GM18861 (cell line): Measurements from ENCODE around the gene WDR81.
"Not testable (repeated sequence)": the region's sequence is repeated elsewhere in the genome, so short reads cannot be mapped to it uniquely, and the experiment has no call there.

Experiments used
- ATAC-seq: cut with Tn5 transposase; IDR thresholded peaks from one replicate; pipeline ENCODE4 v1.9.1; 2021; ENCODE audit not compliant: unreplicated experiment

The WDR81 gene

DNA sequence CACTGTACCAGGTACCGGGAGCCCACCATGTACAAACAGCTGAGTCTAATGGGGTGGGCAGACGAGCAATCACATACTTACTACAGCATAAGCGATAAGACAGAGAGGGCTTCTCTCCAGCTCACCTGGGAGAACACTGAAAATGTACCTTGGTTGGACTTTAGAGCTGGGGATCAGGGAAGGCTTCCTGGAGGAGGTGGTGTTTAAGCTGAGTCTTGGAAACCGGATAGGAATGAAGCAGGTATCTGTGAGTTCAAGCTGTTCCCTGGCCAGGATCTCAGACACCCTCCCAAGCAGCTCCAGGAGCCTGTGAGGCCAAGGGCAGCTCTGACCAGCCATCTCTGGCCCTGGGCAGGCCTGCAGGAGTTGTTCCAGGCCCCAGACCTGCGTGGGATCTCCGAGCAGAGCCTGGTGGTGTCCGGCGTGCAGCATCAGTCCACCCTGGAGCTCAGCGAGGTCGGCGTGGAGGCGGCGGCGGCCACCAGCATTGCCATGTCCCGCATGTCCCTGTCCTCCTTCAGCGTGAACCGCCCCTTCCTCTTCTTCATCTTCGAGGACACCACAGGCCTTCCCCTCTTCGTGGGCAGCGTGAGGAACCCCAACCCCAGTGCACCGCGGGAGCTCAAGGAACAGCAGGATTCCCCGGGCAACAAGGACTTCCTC, 29.4 kb downstream of the WDR81 start:
- ATAC-seq: no peak

DNA sequence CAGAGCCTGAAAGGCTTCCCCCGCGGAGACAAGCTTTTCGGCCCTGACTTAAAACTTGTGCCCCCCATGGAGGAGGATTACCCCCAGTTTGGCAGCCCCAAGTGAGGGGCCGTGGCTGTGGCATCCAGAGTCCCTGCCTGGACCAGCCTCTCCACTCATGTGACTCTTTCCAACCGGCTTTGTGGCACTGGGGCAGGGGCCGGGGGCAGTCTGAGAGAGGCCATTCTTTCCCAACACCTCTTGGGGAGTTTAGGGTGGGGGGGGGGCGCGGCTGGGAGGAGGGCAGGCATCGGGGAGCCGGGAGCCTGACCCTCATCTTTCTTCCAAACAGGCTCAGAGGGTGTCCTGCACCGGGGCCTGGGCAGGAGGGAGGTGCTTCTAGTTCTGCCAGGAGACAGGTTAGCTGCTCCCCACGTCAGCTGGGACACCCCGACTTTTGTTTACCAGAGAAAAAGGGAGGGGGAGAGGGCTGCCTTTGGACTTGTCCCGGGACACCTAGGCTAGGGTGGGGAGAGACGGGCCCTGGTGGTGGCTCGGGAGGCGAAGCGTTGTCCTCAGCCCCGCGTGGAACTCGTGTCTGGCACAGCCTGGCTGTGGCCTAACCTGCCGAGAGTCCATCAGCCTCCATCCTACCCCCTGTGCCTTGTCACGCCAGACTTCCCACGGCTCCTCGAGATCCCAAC, 30.1 kb downstream of the WDR81 start:
- no peak for ATAC-seq

DNA sequence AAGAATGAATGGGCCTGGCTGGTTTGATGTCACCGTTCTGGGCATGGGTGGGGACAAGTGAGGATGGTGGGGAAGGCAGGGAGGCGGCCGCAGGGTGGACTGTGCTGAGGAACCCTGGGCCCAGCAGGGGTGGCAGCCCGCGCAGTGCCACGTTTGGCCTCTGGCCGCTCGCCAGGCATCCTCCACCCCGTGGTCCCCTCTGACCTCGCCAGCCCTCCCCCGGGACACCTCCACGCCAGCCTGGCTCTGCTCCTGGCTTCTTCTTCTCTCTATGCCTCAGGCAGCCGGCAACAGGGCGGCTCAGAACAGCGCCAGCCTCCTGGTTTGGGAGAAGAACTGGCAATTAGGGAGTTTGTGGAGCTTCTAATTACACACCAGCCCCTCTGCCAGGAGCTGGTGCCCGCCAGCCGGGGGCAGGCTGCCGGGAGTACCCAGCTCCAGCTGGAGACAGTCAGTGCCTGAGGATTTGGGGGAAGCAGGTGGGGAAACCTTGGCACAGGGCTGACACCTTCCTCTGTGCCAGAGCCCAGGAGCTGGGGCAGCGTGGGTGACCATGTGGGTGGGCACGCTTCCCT, 30.8 kb downstream of the WDR81 start:
- no peak for ATAC-seq

DNA sequence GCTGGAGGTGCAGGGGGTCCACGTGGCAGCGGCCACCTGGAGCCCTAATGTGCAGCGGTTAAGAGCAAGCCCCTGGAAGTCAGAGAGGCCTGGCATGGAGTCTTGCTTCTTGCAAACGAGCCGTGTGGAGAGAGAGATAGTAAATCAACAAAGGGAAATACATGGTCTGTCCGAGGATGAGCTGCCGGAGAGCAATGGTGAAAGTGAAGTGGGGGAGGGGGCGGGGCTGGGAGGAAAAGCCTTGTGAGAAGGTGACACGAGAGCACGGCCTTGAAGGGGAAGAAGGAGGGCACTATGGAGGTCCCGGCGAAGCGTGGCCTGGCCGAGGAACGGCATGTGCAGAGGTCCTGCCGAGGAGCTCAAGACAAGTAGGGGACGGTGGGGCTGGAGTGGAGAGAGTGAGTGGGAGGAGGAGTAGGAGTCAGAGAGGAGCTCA, 31.3 kb downstream of the WDR81 start:
- ATAC-seq: no peak

DNA sequence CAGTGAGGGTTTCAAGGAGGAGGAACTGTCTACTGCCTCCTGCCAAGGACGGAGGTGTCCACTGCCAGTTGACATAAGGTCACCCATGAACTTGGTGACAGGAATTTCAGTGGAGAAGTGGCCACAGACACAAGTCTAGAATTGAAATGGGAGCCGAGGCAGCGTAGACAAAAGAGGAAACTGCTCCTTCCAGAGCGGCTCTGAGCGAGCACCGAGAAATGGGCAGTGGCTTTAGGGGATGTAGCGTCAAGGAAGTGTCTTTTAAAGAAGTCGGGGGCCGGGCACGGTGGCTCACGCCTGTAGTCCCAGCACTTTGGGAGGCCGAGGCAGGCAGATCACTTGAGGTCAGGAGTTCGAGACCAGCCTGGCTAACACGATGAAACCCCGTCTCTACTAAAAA, 34.3 kb downstream of the WDR81 start:
- no peak for ATAC-seq

DNA sequence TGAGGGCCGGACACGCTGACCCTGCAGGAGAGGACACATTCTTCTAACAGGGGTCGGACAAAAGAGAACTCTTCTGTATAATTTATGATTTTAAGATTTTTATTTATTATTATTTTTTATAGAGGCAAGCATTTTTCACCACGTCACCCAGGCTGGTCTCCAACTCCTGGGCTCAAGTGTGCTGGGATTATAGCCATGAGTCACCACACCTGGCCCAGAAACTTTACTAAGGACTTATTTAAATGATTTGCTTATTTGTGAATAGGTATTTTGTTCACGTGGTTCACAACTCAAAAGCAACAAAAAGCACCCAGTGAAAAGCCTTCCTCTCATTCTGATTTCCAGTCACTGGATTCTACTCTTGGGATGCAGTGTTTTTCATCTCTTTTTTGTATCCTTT, 35.0 kb downstream of the WDR81 start:
- ATAC-seq: no peak

DNA sequence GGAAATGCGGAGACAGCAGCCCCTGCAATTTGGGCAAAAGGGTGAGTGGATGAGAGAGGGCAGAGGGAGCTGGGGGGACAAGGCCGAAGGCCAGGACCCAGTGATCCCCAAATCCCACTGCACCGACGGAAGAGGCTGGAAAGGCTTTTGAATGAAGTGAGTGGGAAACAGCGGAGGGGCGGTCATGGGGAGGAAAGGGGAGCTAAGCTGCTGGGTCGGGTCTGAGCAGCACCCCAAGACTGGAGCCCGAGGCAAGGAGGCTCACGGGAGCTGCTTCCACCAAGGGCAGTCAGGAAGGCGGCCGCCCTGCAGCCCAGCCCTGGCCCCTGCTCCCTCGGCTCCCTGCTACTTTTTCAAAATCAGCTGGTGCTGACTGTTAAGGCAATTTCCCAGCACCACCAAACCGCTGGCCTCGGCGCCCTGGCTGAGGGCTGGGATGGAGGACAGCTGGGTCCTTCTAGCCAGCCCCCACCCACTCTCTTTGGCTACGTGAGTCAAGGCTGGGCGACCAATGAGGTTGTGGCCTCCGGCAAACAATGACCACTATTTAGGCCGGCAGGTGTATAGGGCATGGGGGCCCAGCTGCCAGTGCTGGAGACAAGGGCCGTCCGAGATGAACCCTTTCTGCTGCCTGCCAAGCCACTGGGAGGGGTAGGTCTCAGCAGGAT, 37.9 kb downstream of the WDR81 start:
- no peak for ATAC-seq

DNA sequence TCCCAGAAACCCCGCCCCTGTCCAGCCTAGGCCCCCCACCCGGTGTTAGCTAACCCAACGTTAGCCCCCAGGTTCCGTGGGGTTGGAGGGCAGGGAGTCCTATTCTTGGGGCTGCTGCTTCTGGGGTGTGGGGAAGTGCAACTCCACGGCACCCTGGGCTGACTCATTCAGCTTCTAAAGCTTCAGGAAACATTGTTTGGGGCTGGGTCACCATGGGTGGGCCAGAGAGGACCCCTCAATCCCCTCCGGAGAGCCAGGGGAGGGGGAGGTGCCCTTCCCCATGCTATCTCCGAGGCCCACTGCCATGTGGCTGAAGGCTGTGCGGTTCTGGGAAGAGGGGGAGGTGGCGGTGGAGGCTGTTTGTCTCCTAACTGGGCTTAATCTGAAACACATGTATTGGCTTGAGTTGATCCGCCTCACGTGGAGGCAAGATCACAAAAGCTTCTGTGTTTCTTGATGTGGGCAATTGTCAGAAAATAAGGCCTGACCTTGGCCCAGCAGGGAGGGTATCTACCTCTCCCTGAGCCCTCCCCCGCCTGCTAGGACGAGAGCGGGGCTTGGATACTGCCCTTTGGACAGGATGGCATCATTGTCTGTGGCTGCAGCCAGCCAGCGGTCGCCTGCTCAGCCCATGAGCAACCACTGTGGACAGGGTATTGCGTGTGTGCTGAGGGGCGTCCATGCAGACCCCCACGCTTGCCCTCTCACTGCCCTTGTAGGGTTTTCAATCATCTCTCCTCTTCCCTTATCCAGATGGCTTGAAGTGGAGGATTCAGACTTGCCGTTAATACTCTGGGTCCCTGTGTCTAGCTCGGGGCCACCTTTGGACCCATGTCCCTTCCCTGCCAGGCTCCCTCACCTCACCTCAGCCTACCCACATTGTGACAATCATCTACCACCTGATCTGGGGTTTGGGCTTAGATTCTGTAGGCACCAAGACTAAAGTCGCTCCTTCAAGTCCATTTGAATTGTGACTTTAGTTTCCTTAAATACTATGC, 38.7 kb downstream of the WDR81 start:
- no peak for ATAC-seq

DNA sequence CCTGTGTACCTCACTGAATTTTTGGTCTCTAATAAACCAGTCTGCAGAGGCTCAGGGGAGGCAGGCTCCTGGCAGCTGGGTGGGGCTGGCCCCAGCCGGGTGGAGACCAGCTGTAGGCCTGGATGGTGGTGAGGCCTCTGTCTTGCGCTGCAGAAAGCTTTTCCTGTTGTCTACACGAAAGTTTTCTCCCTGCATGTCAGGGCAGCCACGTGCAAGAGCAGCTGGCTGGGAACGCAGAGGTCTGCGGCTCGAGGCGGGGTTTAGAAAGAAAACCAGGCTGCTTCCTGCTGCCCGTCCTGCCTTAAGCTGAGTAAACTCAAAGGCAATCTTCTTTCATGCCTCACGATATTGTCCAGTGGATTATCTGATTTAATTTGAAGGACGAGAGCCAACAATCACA, 39.8 kb downstream of the WDR81 start:
- ATAC-seq: no peak

DNA sequence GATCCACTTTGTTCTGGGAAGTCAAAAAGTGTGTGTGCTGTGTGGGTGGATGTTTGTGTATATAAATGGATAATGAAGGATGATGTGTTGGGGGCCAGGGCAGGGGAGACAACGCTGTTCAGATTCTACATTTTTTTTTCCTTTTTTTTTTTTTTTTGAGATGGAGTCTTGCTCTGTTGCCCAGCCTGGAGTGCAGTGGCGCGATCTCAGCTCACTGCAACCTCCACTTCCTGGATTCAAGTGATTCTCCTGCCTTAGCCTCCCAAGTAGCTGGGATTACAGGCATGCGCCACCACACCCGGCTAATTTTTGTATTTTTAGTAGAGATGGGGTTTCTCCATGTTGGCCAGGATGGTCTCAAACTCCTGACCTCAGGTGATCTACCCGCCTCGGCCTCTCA, 40.2 kb downstream of the WDR81 start:
- not testable (repeated sequence) for ATAC-seq

DNA sequence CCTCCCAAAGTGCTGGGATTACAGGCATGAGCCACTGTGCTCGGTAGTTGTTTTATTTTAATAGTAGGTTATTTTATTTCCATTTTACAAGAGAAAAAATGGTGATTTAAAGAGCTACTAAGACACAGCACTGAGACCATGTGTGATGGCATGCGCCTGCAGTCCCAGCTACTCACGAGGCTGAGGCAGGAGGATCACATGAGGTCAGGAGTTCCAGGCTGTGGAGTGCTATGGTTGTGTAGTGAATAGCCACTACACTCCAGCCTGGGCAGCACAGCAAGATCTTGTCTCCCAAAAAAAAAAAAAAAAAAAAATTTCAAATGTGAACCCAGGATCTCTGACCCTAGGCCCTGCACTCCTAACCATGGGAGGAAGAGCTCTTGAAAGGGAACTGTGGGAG, 41.1 kb downstream of the WDR81 start:
- no peak for ATAC-seq

DNA sequence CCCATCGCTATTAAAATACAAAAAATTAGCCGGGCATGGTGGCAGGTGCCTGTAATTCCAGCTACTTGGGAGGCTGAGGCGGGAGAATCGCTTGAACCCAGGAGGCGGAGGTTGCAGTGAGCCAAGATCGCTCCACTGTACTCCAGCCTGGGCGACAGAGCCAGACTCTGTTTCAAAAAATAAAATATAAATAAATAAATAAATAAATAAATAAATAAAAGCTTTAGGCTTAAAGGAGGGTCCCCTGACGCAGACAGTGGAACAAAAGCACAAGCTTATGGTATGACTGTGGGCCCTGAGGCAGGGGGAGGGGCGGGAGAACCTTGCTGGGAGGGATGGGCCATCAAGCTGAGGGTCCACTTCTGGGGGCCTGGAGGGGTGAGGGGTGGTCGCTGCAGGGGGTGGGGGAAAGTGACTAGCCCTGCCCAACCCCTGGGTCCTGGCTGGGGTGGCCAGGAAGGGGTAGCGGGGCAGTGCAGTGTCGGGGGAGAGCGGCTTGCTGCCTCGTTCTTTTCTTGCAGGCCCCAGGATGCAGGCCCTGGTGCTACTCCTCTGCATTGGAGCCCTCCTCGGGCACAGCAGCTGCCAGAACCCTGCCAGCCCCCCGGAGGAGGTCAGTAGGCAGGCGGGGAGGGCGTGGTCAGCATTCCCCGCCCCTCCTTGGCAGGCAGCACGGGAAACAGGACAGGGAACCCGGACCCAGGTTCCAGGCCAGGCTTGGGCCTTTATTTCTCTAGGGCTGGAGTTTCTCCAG, 42.1 kb downstream of the WDR81 start:
- ATAC-seq: no peak

DNA sequence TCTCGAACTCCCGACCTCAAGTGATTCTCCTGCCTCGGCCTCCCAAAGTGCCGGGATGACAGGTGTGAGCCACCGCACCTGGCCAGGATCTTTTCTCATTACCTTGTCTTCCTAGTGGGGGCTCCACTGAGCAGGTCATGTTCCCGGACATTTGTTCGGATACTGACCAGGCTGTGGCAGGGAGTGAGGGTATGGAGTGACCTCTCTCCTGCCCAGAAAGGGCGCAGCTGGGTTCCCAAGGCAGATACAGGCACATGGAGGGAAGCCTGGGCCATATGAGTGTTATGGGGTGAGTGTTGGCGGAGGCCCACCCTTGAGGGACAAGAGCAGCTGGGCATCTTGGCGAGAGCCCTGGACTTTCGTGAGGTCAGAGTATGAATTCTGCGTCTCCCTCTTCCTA, 42.9 kb downstream of the WDR81 start:
- ATAC-seq: no peak

DNA sequence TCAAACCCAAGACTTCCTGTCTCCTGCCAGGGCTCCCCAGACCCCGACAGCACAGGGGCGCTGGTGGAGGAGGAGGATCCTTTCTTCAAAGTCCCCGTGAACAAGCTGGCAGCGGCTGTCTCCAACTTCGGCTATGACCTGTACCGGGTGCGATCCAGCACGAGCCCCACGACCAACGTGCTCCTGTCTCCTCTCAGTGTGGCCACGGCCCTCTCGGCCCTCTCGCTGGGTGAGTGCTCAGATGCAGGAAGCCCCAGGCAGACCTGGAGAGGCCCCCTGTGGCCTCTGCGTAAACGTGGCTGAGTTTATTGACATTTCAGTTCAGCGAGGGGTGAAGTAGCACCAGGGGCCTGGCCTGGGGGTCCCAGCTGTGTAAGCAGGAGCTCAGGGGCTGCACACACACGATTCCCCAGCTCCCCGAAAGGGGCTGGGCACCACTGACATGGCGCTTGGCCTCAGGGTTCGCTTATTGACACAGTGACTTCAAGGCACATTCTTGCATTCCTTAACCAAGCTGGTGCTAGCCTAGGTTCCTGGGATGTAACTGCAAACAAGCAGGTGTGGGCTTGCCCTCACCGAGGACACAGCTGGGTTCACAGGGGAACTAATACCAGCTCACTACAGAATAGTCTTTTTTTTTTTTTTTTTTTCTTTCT, 45.4 kb downstream of the WDR81 start:
- no peak for ATAC-seq

DNA sequence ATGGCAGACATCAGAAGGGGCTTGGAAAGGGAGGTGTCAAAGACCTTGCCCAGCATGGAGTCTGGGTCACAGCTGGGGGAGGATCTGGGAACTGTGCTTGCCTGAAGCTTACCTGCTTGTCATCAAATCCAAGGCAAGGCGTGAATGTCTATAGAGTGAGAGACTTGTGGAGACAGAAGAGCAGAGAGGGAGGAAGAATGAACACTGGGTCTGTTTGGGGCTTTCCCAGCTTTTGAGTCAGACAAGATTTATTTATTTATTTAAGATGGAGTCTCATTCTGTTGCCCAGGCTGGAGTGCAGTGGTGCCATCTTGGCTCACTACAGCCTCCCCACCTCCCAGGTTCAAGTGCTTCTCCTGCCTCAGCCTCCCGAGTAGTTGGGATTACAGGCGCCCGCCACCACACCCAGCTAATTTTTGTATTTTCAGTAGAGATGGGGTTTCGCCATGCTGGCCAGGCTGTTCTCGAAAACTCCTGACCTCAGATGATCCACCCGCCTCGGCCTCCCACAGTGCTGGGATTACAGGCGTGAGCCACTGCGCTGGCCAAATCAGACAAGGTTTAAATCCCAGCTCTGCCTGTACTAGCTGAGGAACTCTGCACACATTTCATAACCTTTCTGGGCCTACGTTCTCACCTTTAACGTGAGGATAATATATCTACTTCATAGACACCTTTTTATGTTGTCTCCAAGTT, 48.6 kb downstream of the WDR81 start:
- not testable (repeated sequence) for ATAC-seq

DNA sequence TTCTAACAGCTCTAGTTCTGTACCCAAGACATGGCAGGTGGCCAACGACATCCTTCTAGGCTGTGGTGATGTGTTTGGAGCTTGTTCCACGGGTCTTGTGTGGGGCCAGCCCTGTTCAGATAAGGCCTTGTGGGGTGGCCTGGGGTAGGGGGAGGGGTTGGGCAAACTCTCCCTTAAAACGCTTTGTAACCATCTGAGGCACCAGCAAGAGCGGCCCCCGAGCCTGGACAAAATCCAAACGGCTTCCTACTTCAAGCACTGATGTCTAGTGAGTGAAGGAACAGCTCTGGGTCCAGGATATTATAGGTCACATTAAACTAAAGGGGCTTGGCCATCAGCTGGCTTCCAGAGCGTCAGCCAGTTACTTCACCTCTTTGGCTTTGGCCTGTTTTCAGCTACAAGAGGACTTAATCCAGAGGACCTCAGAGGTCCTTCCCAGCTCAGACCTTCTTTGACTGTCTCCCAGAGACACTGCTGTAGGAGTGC, 49.2 kb downstream of the WDR81 start:
- ATAC-seq: no peak

DNA sequence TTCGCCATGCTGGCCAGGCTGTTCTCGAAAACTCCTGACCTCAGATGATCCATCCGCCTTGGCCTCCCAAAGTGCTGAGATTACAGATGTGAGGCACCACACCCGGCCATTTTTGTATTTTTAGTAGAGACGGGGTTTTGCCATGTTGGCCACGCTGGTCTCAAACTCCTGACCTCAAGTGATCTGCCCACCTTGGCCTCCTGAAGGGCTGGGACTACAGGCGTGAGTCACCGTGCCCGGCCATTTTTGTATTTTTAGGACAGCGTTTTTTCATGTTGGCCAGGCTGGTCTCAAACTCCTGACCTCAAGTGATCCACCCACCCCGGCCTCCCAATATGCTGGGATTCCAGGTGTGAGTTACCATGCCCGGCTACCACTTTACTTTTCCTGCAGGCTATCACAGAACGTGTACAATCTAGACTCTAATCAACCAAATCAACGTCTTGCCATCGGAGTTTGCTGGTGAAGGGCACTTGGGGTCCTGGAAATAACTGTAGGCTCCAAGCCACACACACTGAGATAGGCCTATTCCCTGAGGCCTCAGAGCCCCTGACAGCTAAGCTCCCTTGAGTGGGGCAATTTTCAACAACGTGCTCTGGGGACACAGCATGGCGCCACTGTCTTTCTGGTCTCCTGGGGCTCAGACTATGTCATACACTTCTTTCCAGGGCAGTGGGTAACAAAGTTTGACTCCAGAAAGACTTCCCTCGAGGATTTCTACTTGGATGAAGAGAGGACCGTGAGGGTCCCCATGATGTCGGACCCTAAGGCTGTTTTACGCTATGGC, 50.1 kb downstream of the WDR81 start:
- ATAC-seq: no peak

DNA sequence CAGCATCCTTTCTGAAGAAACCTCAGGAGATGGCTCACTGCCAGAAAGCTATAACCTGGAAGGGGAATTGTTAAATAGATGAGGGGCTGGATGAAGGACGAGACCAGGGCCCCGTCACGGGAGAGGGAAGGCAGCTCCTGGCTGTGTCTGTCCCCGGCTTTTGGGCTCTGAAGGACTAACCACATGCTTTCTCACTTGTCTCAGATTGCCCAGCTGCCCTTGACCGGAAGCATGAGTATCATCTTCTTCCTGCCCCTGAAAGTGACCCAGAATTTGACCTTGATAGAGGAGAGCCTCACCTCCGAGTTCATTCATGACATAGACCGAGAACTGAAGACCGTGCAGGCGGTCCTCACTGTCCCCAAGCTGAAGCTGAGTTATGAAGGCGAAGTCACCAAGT, 51.8 kb downstream of the WDR81 start:
- no peak for ATAC-seq
